GM18520 (cell line): ENCODE measurements around the gene APPL2.

Source experiments
- ATAC-seq: cut with Tn5 transposase; IDR thresholded peaks from one replicate; pipeline ENCODE4 v1.9.1; 2021; ENCODE audit not compliant: unreplicated experiment

APPL2 gene, protein sequence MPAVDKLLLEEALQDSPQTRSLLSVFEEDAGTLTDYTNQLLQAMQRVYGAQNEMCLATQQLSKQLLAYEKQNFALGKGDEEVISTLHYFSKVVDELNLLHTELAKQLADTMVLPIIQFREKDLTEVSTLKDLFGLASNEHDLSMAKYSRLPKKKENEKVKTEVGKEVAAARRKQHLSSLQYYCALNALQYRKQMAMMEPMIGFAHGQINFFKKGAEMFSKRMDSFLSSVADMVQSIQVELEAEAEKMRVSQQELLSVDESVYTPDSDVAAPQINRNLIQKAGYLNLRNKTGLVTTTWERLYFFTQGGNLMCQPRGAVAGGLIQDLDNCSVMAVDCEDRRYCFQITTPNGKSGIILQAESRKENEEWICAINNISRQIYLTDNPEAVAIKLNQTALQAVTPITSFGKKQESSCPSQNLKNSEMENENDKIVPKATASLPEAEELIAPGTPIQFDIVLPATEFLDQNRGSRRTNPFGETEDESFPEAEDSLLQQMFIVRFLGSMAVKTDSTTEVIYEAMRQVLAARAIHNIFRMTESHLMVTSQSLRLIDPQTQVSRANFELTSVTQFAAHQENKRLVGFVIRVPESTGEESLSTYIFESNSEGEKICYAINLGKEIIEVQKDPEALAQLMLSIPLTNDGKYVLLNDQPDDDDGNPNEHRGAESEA

DNA sequence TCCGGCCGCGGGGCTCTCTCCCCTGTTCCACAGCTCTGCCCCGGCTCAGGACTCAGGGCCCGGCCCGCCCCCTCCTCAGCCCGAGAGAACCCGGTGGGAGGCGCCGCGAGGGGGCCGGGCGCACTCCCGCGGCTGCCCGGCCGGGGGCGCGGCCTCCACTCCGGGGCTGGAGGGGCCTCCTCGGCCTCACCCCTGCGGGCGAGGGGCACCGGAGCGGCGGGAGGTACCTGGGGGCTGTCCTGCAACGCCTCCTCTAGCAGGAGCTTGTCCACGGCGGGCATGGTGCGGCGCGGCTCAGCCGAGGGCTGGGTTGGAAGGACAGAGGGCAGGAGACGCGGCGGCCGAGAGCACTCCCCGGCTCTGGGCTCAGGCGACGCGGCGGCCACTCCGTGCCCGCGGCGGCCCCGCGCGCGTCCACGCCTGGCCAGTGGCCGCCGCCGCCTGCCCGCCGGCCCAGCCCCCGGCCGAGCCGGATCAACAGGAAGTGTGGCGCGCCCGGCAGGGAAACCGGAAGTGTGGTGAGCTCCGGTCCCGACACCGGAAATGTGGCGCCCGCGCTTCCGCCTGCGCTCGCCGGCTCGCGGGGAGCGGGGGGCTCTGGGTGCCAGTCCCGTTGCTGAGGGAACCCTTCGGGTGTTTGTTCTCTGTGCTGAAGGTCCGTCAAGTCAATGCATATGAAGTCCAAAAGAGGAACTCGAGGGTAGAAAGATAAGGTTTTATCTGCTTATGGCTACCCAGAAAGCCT lies at the start of gene APPL2:
APPL2 (minus strand) TSS at position 443 of the 745 bp plus-strand sequence; CDS start at position 281, 162 bp downstream.
- peak; percentile 76 for ATAC-seq

GRCh38 chr12:105285378-105285777 lies 49.4 kb upstream of the APPL2 start:
- ATAC-seq, result no peak

DNA sequence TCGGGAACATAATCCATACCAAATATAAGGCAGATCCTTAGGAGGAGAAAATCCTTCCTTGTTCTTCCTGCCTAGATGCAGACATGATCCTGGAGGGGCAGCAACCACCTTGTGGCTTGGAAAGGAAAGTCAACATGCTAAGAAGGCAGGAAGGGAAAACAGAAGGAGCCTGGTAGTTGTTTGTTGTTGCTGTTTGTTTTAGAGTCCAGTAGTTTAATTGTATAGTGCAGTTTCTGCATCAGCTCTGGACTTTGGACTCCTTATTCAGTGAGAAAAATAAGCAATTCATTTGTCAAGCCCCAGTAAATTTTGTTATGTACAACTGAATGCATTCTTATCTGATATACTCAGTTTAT lies 45.7 kb upstream of the APPL2 start:
- no peak for ATAC-seq

DNA sequence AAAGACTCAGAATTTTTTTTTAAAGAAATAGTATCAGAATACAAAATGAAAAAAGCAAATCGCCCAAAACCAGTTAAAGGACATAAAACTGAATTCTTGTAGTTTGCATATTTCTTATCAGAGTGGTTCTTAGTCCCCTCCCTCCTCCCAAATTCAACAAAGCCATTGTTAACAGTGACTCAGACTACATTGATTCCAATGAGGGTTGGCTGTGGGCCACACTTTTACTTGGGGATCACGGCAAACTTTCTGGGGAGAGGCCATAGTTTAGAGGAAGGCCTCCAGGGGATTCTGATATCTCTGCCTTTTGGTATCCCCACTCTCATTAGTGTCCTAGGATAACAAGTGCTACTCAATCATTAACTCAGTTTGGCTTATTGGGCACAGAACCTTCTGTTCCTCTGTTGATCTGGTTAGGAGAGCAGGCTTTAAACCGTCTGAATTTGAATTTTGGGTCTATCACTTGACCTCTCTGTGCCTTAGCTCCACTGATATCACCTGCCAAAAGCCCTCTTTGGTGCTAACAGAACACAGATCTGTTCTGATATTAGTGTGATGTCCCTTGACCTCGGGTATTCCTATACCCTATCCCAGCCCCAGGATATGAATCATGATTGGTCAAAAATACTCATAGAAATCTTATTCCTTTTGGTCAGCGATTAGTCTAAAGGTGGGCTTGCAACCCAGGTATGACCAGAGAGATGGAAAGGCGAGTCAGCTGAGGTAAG lies 45.2 kb upstream of the APPL2 start:
- ATAC-seq, result no peak

- no peak for ATAC-seq
These were observed 43.6 kb upstream of the APPL2 start for GRCh38 chr12:105279460-105280056.

- no peak for ATAC-seq
These were observed 42.2 kb upstream of the APPL2 start for GRCh38 chr12:105278043-105278697.

- ATAC-seq, result no peak
These were observed 40.2 kb upstream of the APPL2 start for GRCh38 chr12:105275997-105276733.

GRCh38 chr12:105274571-105274970 lies 38.6 kb upstream of the APPL2 start:
- ATAC-seq, result no peak

- ATAC-seq, result no peak
These were observed 37.6 kb upstream of the APPL2 start for GRCh38 chr12:105273601-105274000.

DNA sequence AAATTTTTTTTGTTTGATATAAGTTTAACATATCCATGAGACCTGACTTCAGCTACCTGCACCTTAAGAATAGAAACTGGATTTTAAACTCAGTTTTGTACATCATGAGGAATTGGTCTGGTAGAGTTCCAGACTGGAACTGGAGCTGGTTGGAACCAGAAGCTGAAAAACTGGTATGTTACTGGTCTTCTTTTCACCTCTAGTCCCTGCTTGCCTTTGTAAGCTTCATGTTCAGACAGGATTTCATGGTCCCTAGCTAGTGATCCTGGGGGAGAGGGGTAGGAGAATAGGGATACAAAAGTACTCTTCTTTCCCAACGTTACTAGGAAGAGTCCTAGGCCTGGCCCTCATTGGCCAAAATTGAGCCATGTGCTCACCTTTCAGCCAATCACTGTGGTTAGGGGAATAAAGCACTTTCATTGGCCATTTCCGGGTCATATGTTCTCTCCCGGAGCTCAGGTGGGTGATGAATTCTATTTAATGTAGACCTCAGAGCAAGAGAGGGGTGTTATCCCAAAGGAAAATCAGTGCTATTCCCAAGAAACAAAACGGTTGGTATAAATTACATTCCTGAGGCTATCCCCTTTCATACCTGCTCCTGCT lies 36.9 kb upstream of the APPL2 start:
- ATAC-seq, result no peak

GRCh38 chr12:105272152-105272551 lies 36.2 kb upstream of the APPL2 start:
- no peak for ATAC-seq

DNA sequence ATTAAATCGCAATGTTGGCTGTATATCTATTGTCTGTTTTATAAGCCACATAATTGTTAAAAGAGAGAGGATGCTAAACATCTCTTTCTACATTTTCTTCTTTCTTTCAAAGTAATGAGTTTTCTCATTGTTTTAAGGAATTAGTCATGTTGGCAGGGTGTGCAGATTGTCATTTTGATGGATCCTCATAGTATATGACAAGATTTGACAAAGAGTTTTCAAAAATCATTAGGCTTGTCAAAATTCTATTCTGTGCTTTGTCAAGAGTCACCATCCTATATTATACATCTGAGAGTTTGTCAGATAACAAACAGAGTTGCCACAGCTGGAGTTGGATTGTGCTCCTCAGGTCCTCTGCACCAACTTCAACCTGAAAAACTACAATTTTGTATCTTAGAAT lies 35.4 kb upstream of the APPL2 start:
- ATAC-seq, result no peak

- no peak for ATAC-seq
These were observed 34.8 kb upstream of the APPL2 start for GRCh38 chr12:105270671-105271255.

GRCh38 chr12:105267711-105268110 lies 31.7 kb upstream of the APPL2 start:
- no peak for ATAC-seq

- ATAC-seq, result no peak
These were observed 28.8 kb upstream of the APPL2 start for GRCh38 chr12:105264771-105265170.

DNA sequence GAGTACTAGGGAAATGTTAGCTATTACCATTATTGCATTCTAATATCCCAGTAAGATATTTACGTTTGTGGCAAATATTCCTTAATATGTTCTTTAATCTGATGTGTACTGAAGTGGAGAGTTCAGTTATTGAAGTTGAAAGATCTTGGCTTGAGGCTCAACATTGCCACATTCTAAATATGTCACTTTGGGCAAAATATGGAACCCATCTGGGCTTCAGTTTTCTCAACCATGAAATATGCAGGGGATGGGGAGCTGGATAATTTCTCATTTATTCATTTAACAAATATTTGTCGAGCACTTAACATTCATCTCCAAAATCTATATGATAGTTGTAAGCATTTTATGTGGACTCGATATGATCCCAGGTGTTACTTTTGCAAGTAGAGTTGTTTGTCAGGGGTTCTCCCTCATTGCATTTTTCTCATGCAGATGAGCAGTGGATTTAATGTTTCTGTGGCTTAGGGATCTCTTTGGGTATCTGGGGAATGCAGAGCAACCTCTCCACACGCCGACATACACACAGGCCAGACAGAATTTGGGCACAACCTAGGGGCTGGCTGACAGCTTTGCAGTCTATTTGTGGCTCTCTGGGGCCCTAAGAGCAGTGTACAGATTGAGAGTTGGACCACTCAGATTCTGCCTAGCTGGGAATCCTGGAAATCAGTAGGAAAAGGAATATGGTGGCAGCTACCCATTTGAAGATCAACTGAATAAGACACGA lies 26.6 kb upstream of the APPL2 start:
- no peak for ATAC-seq

DNA sequence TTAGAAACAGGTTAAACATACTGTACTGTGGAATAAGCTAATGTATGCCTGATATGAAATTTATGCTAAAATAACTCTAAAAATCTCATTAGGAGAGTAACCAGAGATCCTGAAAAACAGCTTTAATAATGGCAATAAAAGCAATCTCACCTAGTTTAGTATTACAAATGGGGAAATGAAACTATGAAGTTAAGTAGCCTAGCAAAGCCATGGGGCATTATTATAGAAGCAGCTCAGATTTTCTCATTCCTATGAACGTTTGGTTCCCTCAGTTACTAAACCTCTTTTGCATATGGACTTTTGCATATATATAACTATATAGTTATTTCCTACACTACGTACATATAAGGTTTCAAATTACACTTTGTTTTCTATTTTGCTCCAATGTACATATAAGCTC lies 25.0 kb upstream of the APPL2 start:
- no peak for ATAC-seq

DNA sequence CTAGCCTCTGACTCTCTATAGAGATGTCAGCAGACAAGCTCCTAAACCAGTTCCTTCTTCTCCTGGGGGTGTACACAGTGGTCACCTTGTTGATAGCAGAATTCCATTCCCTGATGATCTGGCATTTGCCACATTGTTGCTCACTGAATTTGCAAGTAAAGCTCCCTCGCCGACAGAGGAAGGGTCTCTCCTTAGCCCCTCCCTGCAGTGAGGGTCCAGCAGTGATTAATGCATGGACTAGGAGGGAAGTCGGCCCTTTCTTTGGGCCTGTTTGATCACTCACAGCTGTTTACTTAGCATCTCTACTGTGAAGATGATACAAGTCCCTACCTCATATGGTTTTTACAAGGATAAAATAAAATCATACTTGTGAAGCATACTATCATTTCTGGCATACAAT lies 23.3 kb upstream of the APPL2 start:
- no peak for ATAC-seq
